Lower leg skin (tissue), 3 donors: ENCODE measurements around the gene FN3K.

Experiments used
- POLR2A ChIP-seq, 2 donors: fragments of 450-650 bp; IDR thresholded peaks; one replicate each; pipeline ENCODE4 v1.6.1; 2016 to 2017; ENCODE audit warnings: antibody characterized with exemption in 2 of 2, mild to moderate bottlenecking in 1 of 2, moderate library complexity in 1 of 2
- TF ChIP-seq, protein P1 (sequence below), 3 donors: fragments of 450-650 bp; IDR thresholded peaks; one replicate each; pipeline ENCODE4 v1.5.1; 2016; ENCODE audit warnings: antibody characterized with exemption in 3 of 3, mild to moderate bottlenecking in 3 of 3, moderate library complexity in 2 of 3

DNA sequence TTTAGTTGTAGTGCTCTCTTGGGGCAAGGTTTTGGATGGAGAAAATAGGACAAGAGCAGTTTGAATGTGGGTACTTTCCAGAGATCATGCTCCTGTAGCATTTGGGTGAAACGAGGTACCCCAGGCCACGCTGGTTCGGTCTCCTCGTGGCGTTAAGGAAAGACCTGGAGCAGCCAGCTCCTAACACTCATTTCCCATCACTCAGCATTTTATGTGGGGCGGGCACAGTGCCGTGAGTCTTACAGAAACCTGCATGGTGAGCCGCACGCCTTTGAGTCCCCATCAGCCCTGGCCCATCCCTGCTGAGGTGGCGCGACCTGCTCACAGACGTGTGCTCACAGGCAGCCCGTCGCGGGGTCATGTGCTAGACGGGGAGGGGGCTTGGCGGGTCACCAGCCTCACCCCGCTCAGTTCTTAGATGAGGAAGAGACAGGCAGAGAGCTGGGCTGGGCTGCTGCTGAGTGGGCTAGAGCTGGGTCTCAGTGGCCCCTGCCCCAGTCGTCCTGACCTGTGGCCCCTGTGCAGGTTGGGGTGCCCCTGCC is 53.7 kb downstream of the FN3K start:
- TF ChIP-seq POLR2A (IDR thresholded peaks at IDR 0.05) = no peak
- TF ChIP-seq, protein P1, sequence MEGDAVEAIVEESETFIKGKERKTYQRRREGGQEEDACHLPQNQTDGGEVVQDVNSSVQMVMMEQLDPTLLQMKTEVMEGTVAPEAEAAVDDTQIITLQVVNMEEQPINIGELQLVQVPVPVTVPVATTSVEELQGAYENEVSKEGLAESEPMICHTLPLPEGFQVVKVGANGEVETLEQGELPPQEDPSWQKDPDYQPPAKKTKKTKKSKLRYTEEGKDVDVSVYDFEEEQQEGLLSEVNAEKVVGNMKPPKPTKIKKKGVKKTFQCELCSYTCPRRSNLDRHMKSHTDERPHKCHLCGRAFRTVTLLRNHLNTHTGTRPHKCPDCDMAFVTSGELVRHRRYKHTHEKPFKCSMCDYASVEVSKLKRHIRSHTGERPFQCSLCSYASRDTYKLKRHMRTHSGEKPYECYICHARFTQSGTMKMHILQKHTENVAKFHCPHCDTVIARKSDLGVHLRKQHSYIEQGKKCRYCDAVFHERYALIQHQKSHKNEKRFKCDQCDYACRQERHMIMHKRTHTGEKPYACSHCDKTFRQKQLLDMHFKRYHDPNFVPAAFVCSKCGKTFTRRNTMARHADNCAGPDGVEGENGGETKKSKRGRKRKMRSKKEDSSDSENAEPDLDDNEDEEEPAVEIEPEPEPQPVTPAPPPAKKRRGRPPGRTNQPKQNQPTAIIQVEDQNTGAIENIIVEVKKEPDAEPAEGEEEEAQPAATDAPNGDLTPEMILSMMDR (IDR thresholded peaks at IDR 0.05) = no peak
